ENCODE measurements around the gene TNS2.

DNA sequence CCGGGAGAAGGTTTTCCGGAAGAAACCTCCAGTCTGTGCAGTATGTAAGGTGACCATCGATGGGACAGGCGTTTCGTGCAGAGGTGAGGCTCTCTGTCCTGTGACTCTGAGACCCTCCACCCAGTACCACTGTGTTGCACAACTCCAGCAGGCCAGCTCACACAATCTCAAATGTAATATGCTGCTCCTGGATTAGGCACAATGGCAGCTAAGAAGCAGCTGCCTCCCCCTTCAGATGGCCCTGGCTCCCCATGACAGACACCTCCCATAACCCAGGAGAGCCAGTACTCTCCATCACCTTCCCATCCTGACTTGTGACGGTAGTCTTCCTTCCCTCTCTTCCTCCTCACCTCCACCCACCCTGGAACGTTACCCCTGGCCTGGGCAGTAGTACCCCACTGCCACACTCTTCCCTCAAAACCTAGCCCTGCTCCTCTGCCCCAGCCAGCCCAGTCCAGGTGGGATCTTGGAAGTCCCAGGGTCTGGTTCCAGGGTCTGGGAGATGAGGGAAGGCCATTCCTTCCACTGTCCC, 2.1 kb downstream of the TNS2 start:
- TF ChIP-seq, protein P1, sequence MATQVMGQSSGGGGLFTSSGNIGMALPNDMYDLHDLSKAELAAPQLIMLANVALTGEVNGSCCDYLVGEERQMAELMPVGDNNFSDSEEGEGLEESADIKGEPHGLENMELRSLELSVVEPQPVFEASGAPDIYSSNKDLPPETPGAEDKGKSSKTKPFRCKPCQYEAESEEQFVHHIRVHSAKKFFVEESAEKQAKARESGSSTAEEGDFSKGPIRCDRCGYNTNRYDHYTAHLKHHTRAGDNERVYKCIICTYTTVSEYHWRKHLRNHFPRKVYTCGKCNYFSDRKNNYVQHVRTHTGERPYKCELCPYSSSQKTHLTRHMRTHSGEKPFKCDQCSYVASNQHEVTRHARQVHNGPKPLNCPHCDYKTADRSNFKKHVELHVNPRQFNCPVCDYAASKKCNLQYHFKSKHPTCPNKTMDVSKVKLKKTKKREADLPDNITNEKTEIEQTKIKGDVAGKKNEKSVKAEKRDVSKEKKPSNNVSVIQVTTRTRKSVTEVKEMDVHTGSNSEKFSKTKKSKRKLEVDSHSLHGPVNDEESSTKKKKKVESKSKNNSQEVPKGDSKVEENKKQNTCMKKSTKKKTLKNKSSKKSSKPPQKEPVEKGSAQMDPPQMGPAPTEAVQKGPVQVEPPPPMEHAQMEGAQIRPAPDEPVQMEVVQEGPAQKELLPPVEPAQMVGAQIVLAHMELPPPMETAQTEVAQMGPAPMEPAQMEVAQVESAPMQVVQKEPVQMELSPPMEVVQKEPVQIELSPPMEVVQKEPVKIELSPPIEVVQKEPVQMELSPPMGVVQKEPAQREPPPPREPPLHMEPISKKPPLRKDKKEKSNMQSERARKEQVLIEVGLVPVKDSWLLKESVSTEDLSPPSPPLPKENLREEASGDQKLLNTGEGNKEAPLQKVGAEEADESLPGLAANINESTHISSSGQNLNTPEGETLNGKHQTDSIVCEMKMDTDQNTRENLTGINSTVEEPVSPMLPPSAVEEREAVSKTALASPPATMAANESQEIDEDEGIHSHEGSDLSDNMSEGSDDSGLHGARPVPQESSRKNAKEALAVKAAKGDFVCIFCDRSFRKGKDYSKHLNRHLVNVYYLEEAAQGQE (tag by site-specific recombination; IDR thresholded peaks at IDR 0.05), result no peak
- TF ChIP-seq ZNF549 (tag by site-specific recombination; IDR thresholded peaks at IDR 0.05) (no peak), ZNF23 (tag by site-specific recombination; IDR thresholded peaks at IDR 0.05; ENCODE audit: borderline replicate concordance) (no peak)
